ENCODE data around the gene ITGB4.

DNA sequence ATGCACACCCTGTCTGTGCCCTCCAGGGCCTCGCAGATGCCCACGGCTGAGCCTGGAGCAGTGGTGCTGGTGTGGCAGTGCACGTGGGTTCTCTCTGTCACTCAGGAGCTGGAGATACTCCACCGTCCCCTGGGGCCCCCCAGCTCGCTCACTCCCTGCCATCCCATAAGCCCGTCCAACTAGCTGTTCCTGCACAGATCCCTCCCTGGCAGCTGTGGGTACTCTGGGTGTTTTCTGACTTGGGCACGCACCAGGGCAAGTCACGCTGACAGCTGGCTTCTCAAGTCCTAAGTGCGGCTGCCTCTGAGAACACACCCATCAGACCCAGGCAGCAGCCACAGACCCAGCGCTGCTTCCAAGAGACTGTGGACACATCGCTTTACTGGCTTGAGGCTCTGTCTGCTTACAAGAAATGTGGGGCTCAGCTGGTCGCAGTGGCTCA, 25.4 kb upstream of the ITGB4 start:
- TF ChIP-seq, protein P1, sequence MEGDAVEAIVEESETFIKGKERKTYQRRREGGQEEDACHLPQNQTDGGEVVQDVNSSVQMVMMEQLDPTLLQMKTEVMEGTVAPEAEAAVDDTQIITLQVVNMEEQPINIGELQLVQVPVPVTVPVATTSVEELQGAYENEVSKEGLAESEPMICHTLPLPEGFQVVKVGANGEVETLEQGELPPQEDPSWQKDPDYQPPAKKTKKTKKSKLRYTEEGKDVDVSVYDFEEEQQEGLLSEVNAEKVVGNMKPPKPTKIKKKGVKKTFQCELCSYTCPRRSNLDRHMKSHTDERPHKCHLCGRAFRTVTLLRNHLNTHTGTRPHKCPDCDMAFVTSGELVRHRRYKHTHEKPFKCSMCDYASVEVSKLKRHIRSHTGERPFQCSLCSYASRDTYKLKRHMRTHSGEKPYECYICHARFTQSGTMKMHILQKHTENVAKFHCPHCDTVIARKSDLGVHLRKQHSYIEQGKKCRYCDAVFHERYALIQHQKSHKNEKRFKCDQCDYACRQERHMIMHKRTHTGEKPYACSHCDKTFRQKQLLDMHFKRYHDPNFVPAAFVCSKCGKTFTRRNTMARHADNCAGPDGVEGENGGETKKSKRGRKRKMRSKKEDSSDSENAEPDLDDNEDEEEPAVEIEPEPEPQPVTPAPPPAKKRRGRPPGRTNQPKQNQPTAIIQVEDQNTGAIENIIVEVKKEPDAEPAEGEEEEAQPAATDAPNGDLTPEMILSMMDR (IDR thresholded peaks at IDR 0.05) = no peak
- no peak for TF ChIP-seq POLR2AphosphoS5 (IDR thresholded peaks at IDR 0.05)
- TF ChIP-seq POLR2A (IDR thresholded peaks at IDR 0.05) = no peak

Data from upper lobe of left lung (tissue), 4 donors.